GM12878 (cell line): Measurements from ENCODE around the gene SHMT2.

Source experiments
- EP300 ChIP-seq, 2 experiments: fragments of 150-350 bp in 1 of 2; IDR thresholded peaks; 2 replicates each; pipeline ENCODE4 v1.6.1; 2011 to 2012; ENCODE audit warnings: low read depth in 2 of 2, low read length in 2 of 2, borderline replicate concordance in 1 of 2, improper control_type of control experiment in 1 of 2, inconsistent platforms in 1 of 2; ENCODE audit not compliant: control insufficient read depth in 1 of 2
- TF ChIP-seq, protein P1 (sequence below), 3 experiments: IDR thresholded peaks in 2 of 3; conservative IDR thresholded peaks in 1 of 3; 2 replicates each; pipeline ENCODE4 v1.5.1; 2011; ENCODE audit warnings: low read depth in 3 of 3, low read length in 3 of 3, mild to moderate bottlenecking in 3 of 3, control low read depth in 2 of 3, moderate library complexity in 2 of 3, inconsistent platforms in 1 of 3, mixed read lengths in 1 of 3; ENCODE audit not compliant: control insufficient read depth in 2 of 3, insufficient read depth in 1 of 3; ENCODE audit errors: extremely low read depth in 1 of 3

DNA sequence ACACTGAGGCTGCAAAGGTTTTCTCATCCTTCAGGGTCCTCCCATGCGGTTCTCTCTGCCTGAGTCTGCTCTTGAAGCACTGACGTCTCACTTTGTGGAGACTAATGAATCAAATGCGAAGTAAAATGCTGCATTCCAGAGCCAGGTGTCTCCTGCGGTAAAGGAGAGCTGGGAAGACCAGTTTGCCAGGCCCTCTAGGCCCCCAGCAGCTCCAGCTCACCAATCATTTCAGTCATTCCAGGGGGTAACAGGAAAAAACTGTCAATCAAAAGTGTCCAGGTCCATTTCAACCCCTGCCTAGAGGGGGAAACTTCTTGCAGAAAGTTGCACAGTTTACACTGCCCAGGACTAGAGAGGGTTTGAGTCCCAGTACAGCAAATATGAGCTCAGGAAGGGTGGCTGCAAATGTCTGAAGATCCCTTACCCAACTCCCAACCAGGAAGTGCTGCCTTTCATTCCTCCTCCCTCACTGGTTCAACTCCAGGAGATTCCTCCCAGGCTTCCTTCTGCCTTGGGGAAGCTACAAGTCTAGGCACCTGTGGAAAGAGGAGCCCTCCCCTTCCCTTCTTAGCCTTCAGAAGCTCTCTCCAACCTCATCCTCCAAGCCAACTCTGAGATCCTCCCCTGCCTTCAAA lies 15.6 kb upstream of the SHMT2 start:
- no peak for TF ChIP-seq EP300 (IDR thresholded peaks at IDR 0.05; ENCODE audit: borderline replicate concordance in 1 of 2, control insufficient read depth in 1 of 2, low read depth in 2 of 2, low read length in 2 of 2)
- TF ChIP-seq, protein P1, sequence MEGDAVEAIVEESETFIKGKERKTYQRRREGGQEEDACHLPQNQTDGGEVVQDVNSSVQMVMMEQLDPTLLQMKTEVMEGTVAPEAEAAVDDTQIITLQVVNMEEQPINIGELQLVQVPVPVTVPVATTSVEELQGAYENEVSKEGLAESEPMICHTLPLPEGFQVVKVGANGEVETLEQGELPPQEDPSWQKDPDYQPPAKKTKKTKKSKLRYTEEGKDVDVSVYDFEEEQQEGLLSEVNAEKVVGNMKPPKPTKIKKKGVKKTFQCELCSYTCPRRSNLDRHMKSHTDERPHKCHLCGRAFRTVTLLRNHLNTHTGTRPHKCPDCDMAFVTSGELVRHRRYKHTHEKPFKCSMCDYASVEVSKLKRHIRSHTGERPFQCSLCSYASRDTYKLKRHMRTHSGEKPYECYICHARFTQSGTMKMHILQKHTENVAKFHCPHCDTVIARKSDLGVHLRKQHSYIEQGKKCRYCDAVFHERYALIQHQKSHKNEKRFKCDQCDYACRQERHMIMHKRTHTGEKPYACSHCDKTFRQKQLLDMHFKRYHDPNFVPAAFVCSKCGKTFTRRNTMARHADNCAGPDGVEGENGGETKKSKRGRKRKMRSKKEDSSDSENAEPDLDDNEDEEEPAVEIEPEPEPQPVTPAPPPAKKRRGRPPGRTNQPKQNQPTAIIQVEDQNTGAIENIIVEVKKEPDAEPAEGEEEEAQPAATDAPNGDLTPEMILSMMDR (IDR thresholded peaks at IDR 0.05 in 2 of 3, conservative IDR thresholded peaks at IDR 0.05 in 1 of 3; ENCODE audit: control insufficient read depth in 2 of 3, extremely low read depth in 1 of 3, insufficient read depth in 1 of 3, low read depth in 3 of 3, low read length in 3 of 3) = no peak
